Osteocyte (in vitro differentiated cells): ENCODE results near the gene SFXN2. TPM values are rescaled to one million over a fixed set of nuclear protein-coding genes. Genes with fewer than 3 reads are reported as not detected.

Experiments
- DNase-seq: peaks from one replicate; pipeline ENCODE4 v3.0.0; 2021; ENCODE audit warnings: mixed read lengths; ENCODE audit not compliant: unreplicated experiment; ENCODE audit errors: extremely low spot score
- H3K27ac Mint-ChIP-seq: one replicate; pipeline ENCODE4 v1.8.0; 2021; ENCODE audit warnings: mild to moderate bottlenecking, mixed read lengths; ENCODE audit not compliant: unreplicated experiment
- H3K27me3 Mint-ChIP-seq: one replicate; pipeline ENCODE4 v1.8.0; 2021; ENCODE audit warnings: mixed read lengths; ENCODE audit not compliant: unreplicated experiment
- H3K36me3 Mint-ChIP-seq: one replicate; pipeline ENCODE4 v1.8.0; 2021; ENCODE audit warnings: mixed read lengths; ENCODE audit not compliant: unreplicated experiment
- H3K4me1 Mint-ChIP-seq: one replicate; pipeline ENCODE4 v1.8.0; 2021; ENCODE audit warnings: mixed read lengths; ENCODE audit not compliant: unreplicated experiment
- H3K4me3 Mint-ChIP-seq: one replicate; pipeline ENCODE4 v1.8.0; 2021; ENCODE audit warnings: mild to moderate bottlenecking, moderate library complexity, mixed read lengths; ENCODE audit not compliant: unreplicated experiment
- H3K9me3 Mint-ChIP-seq: one replicate; pipeline ENCODE4 v1.8.0; 2021; ENCODE audit warnings: mixed read lengths; ENCODE audit not compliant: unreplicated experiment
- CTCF ChIP-seq: fragments of 200-600 bp; sonication (generic); IDR thresholded peaks from 2 replicates; pipeline ENCODE4 v1.5.0; 2021; ENCODE audit warnings: antibody characterized with exemption, mild to moderate bottlenecking, moderate library complexity
- total RNA-seq: library from RNA; stranded (reverse); gene quantifications from 2 replicates; pipeline ENCODE4 v1.2.1, GENCODE V29; 2021

SFXN2 gene
- total RNA-seq, 1 donor from 2014 or later: 6.9 TPM

GRCh38 chr10:102669206-102670064 is 45.0 kb upstream of the SFXN2 start:
- Mint-ChIP-seq H3K4me1 (peaks cover 38% of the 10 kb centered on the region), H3K27ac (peak overlapping the region; percentile 54), H3K36me3 (no peaks in the 10 kb centered on the region), H3K27me3 (no peaks in the 10 kb centered on the region), H3K4me3 (no peak overlapping the region), H3K9me3 (no peaks in the 10 kb centered on the region)
- DNase-seq: no peak
- TF ChIP-seq CTCF: peak; percentile 38

GRCh38 chr10:102670065-102670670 is 44.3 kb upstream of the SFXN2 start:
- no peaks in the 10 kb centered on the region for H3K36me3 Mint-ChIP-seq
- no peaks in the 10 kb centered on the region for H3K9me3 Mint-ChIP-seq
- no peak for TF ChIP-seq CTCF
- no peak overlapping the region for H3K27ac Mint-ChIP-seq
- no peak overlapping the region for H3K4me3 Mint-ChIP-seq
- H3K27me3 Mint-ChIP-seq: no peaks in the 10 kb centered on the region
- DNase-seq: no peak
- H3K4me1 Mint-ChIP-seq: peaks cover 46% of the 10 kb centered on the region

- H3K9me3 Mint-ChIP-seq: no peaks in the 10 kb centered on the region
- no peak for DNase-seq
- H3K27ac Mint-ChIP-seq: no peak overlapping the region
- H3K4me3 Mint-ChIP-seq: no peak overlapping the region
- H3K4me1 Mint-ChIP-seq: peaks cover 54% of the 10 kb centered on the region
- H3K36me3 Mint-ChIP-seq: no peaks in the 10 kb centered on the region
- TF ChIP-seq CTCF: no peak
- no peaks in the 10 kb centered on the region for H3K27me3 Mint-ChIP-seq
These were observed 43.5 kb upstream of the SFXN2 start for GRCh38 chr10:102670871-102671434.

GRCh38 chr10:102673236-102673818 is 41.1 kb upstream of the SFXN2 start:
- H3K9me3 Mint-ChIP-seq: no peaks in the 10 kb centered on the region
- DNase-seq: no peak
- H3K4me1 Mint-ChIP-seq: peaks cover 71% of the 10 kb centered on the region
- peak overlapping the region; percentile 98 for H3K27ac Mint-ChIP-seq
- H3K4me3 Mint-ChIP-seq: peak overlapping the region; percentile 72
- no peaks in the 10 kb centered on the region for H3K36me3 Mint-ChIP-seq
- no peaks in the 10 kb centered on the region for H3K27me3 Mint-ChIP-seq
- TF ChIP-seq CTCF: no peak
